Keratinocyte (primary cell): ENCODE results near the gene COMMD4. TPM values are rescaled to one million over a fixed set of nuclear protein-coding genes. Genes with fewer than 3 reads are reported as not detected.
"Not testable (repeated sequence)": the region's sequence is repeated elsewhere in the genome, so short reads cannot be mapped to it uniquely, and the experiment has no call there.

Experiments used
- DNase-seq: peaks from one replicate; pipeline ENCODE4 v3.0.0-alpha.2; 2011; ENCODE audit warnings: low read depth, missing footprints, low spot score
- FAIRE-seq: peaks from 2 replicates; lab custom pipeline; 2011; peaks lifted over from hg19 to GRCh38; lab: Jason Lieb, UNC
- H2AFZ ChIP-seq: 2 replicates; pipeline ENCODE4 v1.6.0; 2012; ENCODE audit warnings: low read length, control low read depth, inconsistent platforms; ENCODE audit not compliant: control insufficient read depth
- H3K27ac ChIP-seq: 2 replicates; pipeline ENCODE4 v1.5.1; 2011; ENCODE audit warnings: low read length; ENCODE audit not compliant: control insufficient read depth, insufficient read depth
- H3K27me3 ChIP-seq: 3 replicates; pipeline ENCODE4 v1.6.0; 2011; ENCODE audit warnings: low read length; ENCODE audit not compliant: control insufficient read depth, insufficient read depth; ENCODE audit errors: extremely low read depth
- H3K36me3 ChIP-seq, 2 experiments: 2 replicates in 1 of 2; 3 replicates in 1 of 2; pipeline ENCODE4 v1.5.1; 2011; ENCODE audit warnings: low read length in 2 of 2, mild to moderate bottlenecking in 1 of 2; ENCODE audit not compliant: control insufficient read depth in 2 of 2, insufficient read depth in 2 of 2; ENCODE audit errors: extremely low read depth in 1 of 2
- H3K4me1 ChIP-seq: 3 replicates; pipeline ENCODE4 v1.5.1; 2011; ENCODE audit warnings: low read length; ENCODE audit not compliant: control insufficient read depth, insufficient read depth; ENCODE audit errors: extremely low read depth
- H3K4me2 ChIP-seq: 3 replicates; pipeline ENCODE4 v1.6.0; 2011; ENCODE audit warnings: low read depth, low read length; ENCODE audit not compliant: control insufficient read depth, insufficient read depth; ENCODE audit errors: extremely low read depth
- H3K4me3 ChIP-seq, 3 experiments: fragments of 200-600 bp in 1 of 3; sonication (generic) in 1 of 3; 2 replicates in 2 of 3; 3 replicates in 1 of 3; pipeline ENCODE4 v1.5.1; 2011 to 2016; ENCODE audit warnings: low read length in 3 of 3, mild to moderate bottlenecking in 3 of 3, control low read depth in 2 of 3, inconsistent platforms in 1 of 3, low read depth in 1 of 3, mixed read lengths in 1 of 3, mixed run types in 1 of 3, moderate library complexity in 1 of 3; ENCODE audit not compliant: control insufficient read depth in 2 of 3, insufficient read depth in 2 of 3; ENCODE audit errors: extremely low read depth in 1 of 3
- H3K79me2 ChIP-seq: 2 replicates; pipeline ENCODE4 v1.6.0; 2012; ENCODE audit warnings: low read length; ENCODE audit not compliant: control insufficient read depth, insufficient read depth
- H3K9ac ChIP-seq: 3 replicates; pipeline ENCODE4 v1.6.0; 2011; ENCODE audit warnings: low read length; ENCODE audit not compliant: control insufficient read depth, insufficient read depth; ENCODE audit errors: extremely low read depth
- H3K9me1 ChIP-seq: 3 replicates; pipeline ENCODE4 v1.6.0; 2011; ENCODE audit warnings: low read length; ENCODE audit not compliant: control insufficient read depth, insufficient read depth; ENCODE audit errors: extremely low read depth
- H3K9me3 ChIP-seq: 2 replicates; pipeline ENCODE4 v1.5.1; 2012; ENCODE audit warnings: low read depth, low read length; ENCODE audit not compliant: control insufficient read depth
- H4K20me1 ChIP-seq: 3 replicates; pipeline ENCODE4 v1.6.0; 2011; ENCODE audit warnings: low read length; ENCODE audit not compliant: control insufficient read depth, insufficient read depth; ENCODE audit errors: extremely low read depth
- EZH2 ChIP-seq: IDR thresholded peaks from one replicate; pipeline ENCODE4 v1.6.1; 2012; ENCODE audit warnings: inconsistent platforms, mild to moderate bottlenecking, low read length, moderate library complexity
- dilution Hi-C: fragments of 300-500 bp; cut with MboI; formaldehyde crosslinking; loops from one replicate; pipeline ENCODE4 v1.7.0; 2020; ENCODE audit warnings: low sequenced_read_pairs; ENCODE audit not compliant: extremely low pct_ligation_motif_present
- polyA plus RNA-seq, 5 experiments: library from polyadenylated mRNA; depleted of rRNA in 3 of 5; stranded (reverse) in 3 of 5; stranded (forward) in 1 of 5; unstranded in 1 of 5; fragments of >200 nt; gene quantifications; 1 replicate in 1 of 5; 2 replicates in 3 of 5; 3 replicates in 1 of 5; pipeline versions ENCODE4 v1.2.1 to v1.2.3, GENCODE V29; 2011 to 2012; ENCODE audit warnings: missing spikeins in 2 of 5, low read depth in 1 of 5, low replicate concordance in 1 of 5
- TF ChIP-seq, protein P1 (sequence below), 3 experiments: IDR thresholded peaks in 1 of 3; conservative IDR thresholded peaks in 1 of 3; optimal IDR thresholded peaks in 1 of 3; 2 replicates in 2 of 3; 3 replicates in 1 of 3; pipeline versions ENCODE3 to v1.5.1; 2011; ENCODE audit warnings: low read length in 3 of 3, mild to moderate bottlenecking in 3 of 3, moderate library complexity in 2 of 3, control low read depth in 1 of 3, inconsistent platforms in 1 of 3; ENCODE audit not compliant: insufficient read depth in 2 of 3; ENCODE audit errors: extremely low read depth in 1 of 3

COMMD4 gene
- polyA plus RNA-seq, 1 donor (not counting 4 experiments of a cell fraction or from before 2014, with no cell fraction given) = 48.2 TPM

- Histone ChIP-seq H3K4me3 (no peak overlapping the region), H3K4me2 (no peak overlapping the region), H4K20me1 (no peaks in the 10 kb centered on the region), H3K27me3 (no peaks in the 10 kb centered on the region), H3K4me1 (no peaks in the 10 kb centered on the region), H3K9me1 (no peaks in the 10 kb centered on the region), H3K36me3 (no peaks in the 10 kb centered on the region), H3K79me2 (no peaks in the 10 kb centered on the region), H3K9me3 (no peaks in the 10 kb centered on the region), H3K27ac (no peak overlapping the region), H3K9ac (no peak overlapping the region), H2AFZ (no peak overlapping the region)
- dilution Hi-C loops = no loop called here
- FAIRE-seq (no peak), DNase-seq (no peak)
- no peak for TF ChIP-seq EZH2
- TF ChIP-seq, protein P1, sequence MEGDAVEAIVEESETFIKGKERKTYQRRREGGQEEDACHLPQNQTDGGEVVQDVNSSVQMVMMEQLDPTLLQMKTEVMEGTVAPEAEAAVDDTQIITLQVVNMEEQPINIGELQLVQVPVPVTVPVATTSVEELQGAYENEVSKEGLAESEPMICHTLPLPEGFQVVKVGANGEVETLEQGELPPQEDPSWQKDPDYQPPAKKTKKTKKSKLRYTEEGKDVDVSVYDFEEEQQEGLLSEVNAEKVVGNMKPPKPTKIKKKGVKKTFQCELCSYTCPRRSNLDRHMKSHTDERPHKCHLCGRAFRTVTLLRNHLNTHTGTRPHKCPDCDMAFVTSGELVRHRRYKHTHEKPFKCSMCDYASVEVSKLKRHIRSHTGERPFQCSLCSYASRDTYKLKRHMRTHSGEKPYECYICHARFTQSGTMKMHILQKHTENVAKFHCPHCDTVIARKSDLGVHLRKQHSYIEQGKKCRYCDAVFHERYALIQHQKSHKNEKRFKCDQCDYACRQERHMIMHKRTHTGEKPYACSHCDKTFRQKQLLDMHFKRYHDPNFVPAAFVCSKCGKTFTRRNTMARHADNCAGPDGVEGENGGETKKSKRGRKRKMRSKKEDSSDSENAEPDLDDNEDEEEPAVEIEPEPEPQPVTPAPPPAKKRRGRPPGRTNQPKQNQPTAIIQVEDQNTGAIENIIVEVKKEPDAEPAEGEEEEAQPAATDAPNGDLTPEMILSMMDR (optimal IDR thresholded peaks at IDR 0.05 in 1 of 3, IDR thresholded peaks at IDR 0.05 in 1 of 3, conservative IDR thresholded peaks at IDR 0.05 in 1 of 3; ENCODE audit: extremely low read depth in 1 of 3, insufficient read depth in 2 of 3, low read length in 3 of 3) = no peak
These were observed 7.2 kb upstream of the COMMD4 start for GRCh38 chr15:75328493-75329314.

- dilution Hi-C loops = no loop called here
- Histone ChIP-seq H3K27me3 (no peaks in the 10 kb centered on the region), H3K4me2 (no peak overlapping the region), H2AFZ (no peak overlapping the region), H3K9ac (no peak overlapping the region), H3K79me2 (no peaks in the 10 kb centered on the region), H3K4me3 (no peak overlapping the region), H3K27ac (no peak overlapping the region), H3K4me1 (no peaks in the 10 kb centered on the region), H3K9me3 (no peaks in the 10 kb centered on the region), H4K20me1 (no peaks in the 10 kb centered on the region), H3K9me1 (no peaks in the 10 kb centered on the region), H3K36me3 (no peaks in the 10 kb centered on the region)
- DNase-seq (no peak), FAIRE-seq (no peak)
- TF ChIP-seq, protein P1 (optimal IDR thresholded peaks at IDR 0.05 in 1 of 3, IDR thresholded peaks at IDR 0.05 in 1 of 3, conservative IDR thresholded peaks at IDR 0.05 in 1 of 3; ENCODE audit: extremely low read depth in 1 of 3, insufficient read depth in 2 of 3, low read length in 3 of 3) = no peak
- no peak for TF ChIP-seq EZH2
These were observed 6.3 kb upstream of the COMMD4 start for GRCh38 chr15:75329571-75329970.

DNA sequence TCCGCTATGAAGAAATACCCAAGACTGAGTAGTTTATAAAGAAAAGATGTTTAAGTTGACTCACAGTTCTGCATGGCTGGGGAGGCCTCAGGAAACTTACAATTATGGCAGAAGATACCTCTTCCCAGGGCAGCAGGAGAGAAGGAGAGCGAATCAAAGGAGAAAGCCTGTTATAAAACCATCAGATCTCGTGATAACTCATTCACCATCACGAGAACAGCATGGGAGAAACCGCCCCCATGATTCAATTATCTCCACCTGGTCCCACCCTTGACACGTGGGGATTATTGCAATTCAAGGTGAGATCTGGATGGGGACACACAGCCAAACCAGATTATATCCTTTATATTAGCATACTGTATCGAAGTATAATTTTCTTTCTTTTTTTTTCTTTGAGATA is 3.8 kb upstream of the COMMD4 start:
- FAIRE-seq = not testable (repeated sequence)

More for the DNA sequence above, 3.8 kb upstream of the COMMD4 start:
- DNase-seq, H3K4me2 ChIP-seq, H3K36me3 ChIP-seq, H4K20me1 ChIP-seq, dilution Hi-C loops, H3K9me1 ChIP-seq, H3K4me3 ChIP-seq, H3K27me3 ChIP-seq, H3K79me2 ChIP-seq, H3K9me3 ChIP-seq, H3K27ac ChIP-seq, H2AFZ ChIP-seq, H3K9ac ChIP-seq: not testable (repeated sequence)
- H3K4me1 ChIP-seq = peaks cover 12% of the 10 kb centered on the region
